Hematopoietic multipotent progenitor cell (in vitro differentiated cells): ENCODE measurements around the gene GH2. TPM values are rescaled to one million over a fixed set of nuclear protein-coding genes. Genes with fewer than 3 reads are reported as not detected.
"Not testable (repeated sequence)": the region's sequence is repeated elsewhere in the genome, so short reads cannot be mapped to it uniquely, and the experiment has no call there.

Experiments used
- DNase-seq, 3 donors: peaks; one replicate each; pipeline ENCODE4 v3.0.0-alpha.2; 2011 to 2015; ENCODE audit warnings: low read depth in 2 of 3, low spot score in 2 of 3
- total RNA-seq: library from RNA; depleted of rRNA; stranded (reverse); fragments of >200 nt; gene quantifications from one replicate; pipeline ENCODE4 v1.2.3, GENCODE V29; 2012

The GH2 gene
- total RNA-seq, result not detected

DNA sequence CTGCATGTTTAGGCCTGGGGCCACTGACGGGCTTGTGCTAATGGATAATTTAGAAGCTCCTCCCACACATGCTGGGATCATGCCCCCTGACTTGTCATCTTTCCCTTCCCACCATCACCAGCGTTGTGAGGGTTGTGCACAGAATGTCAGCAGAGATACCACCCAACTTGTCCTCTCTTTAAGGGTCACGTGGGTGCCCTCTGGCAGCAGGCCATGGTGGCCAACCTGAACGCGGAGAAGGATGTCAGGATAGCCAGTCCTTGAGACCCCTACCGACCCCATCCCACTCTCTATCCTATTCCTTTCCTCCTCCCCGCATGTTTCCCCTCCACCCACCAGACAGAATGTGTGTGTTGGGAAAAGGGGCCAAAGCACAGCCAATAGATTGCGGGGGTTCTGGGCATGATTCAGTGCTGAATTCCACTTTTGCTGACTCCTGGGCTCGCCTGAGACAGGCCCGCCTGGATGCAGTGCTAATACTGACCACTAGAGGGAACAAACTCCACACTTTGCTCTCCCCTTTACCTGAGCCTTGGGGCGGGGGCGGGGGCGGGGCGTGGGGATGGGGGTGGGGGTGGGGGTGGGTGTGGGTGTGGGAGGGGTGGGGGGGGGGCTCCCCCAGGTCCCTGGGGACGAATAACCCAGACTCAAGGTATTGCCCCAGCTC is at the start of gene GH2:
Gene GH2, minus strand, starts transcription at position 10 of the 667 bp plus-strand sequence. CDS start 143 bp downstream, outside the sequence.
- peak; percentile 30 to 63 (median 55) for DNase-seq

DNA sequence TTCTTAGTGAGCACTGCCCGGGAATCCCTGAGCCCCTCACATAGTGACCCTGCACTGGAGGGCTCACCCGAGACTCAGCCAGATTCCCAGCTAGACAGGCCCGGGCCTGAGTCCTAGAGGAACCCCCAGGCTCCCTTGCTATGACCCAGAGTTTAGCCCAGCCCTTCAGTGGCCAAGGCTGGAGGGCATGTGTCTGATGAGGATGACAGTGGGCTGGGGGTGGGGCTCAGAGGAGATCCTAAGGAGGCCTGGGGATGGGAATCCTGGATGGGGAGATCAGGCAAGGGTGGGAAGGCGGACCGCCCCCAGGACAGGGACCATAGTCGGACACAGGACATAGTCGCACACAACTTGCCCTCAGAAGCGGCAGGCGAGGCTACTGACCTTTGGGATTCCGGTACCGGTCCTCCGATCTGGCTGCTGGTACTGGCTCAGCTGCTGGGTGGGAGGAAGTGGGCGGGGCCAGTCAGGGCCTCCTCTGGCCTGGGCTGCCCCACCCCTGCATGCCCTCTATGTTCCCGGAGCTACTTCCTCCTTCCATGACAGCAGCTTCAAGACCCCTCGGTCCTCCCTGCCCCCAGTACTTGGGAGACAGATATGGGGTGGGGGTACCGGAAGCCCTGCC is 49.3 kb upstream of the GH2 start:
- DNase-seq, result peak in 2 of 3 donors; percentile 62 to 64

DNA sequence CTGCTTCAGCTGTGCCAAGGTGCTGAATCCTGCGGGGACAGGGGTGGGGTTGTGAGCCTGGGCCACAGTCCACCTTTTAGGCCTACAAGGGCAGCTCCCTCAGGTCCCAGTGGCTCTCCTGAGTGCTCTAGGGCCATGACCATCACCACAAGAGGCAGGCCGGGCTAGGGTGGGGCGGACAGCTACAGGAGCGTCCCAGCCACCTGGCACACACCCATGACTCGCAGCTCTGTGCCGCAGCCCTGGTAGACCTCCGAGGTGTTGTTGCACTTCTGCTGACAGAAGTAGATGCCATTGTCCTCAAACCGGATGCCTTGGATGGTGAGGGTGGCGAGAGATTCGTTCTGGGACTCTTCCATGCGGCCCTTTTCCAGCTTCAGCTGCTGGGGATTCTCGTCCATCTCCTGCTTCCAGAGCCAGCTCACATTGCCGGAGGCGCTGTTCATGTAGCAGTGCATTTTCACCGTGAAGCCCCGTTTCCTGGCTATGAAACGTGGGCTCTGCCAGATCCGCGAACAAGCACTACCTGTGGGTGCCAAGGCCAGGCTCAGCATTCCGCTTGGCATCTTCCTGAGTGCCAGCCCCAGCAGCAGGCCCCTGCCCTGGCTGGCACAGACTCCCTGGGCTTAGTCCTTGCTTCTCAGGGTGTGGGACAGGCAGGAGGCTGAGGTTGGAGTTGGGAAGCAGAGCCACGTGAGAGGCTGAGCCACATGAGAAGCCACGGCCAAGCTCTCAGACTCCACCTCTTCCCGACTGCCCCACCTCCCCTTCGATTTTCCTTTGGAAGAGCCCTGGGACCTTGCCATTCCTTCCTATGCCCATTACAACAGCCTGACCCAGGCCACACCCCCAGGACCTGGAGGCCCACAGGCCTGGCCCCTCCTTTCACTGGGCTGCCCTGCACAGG is 48.4 kb upstream of the GH2 start:
- no peak for DNase-seq

DNA sequence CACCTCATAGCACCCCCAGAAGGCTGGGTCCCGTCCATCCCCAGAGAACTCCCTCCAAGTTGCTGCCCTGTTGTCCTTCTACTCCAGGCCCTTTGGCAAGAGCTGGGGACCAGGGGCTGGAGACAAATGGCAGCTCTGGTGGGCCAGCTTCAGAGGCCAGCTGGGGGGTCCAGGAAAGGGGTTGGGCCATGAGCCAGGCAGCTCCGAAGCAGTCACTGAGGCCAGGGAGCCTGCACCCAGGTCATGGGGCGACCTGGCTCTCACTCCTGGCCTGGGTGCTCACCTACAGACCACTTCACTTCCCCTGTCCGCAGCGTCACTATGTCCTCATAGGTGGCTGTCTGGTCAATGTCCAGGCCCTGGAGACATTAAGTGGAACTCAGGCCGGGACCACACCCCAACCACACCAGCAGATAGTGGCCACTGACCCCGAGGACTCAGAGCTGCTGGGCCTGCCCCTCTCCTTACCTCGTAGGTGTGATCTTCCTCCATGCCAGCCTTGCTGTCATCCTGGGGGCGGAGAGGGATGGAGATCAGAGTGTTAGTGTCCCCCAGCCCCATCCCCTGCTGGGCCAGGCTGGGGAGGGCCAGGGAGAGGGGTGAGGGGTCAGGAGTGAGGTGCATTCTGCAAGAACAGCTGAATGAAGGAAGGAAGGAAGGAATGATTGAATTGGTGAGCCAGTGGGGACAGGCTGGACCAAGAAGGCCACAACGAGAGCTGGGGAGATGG is 47.4 kb upstream of the GH2 start:
- no peak for DNase-seq

DNA sequence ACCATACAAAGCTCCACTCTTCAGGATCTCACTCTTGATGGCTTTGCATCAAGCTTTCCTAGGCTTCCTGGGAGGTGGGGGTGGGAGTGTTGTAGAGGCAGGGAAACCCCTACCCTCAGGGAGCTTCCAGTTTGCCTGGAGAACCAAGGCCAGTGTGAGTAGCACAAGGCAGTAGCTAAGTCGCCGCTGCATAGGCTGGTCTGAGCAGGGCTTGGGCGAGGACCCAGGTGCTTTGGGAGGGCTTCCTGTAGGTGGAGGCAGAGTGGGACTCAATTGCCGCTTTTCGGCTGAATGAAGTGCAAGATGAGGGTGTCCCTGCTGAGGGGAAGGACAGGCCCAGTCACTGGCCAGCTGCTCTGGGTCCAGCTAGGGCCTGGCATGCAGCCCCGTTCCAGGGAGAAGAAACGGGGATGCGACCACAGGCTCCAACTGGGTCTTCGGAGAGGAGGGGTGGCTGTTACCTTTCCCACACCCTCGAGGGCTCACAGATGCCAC is 46.5 kb upstream of the GH2 start:
- no peak for DNase-seq

DNA sequence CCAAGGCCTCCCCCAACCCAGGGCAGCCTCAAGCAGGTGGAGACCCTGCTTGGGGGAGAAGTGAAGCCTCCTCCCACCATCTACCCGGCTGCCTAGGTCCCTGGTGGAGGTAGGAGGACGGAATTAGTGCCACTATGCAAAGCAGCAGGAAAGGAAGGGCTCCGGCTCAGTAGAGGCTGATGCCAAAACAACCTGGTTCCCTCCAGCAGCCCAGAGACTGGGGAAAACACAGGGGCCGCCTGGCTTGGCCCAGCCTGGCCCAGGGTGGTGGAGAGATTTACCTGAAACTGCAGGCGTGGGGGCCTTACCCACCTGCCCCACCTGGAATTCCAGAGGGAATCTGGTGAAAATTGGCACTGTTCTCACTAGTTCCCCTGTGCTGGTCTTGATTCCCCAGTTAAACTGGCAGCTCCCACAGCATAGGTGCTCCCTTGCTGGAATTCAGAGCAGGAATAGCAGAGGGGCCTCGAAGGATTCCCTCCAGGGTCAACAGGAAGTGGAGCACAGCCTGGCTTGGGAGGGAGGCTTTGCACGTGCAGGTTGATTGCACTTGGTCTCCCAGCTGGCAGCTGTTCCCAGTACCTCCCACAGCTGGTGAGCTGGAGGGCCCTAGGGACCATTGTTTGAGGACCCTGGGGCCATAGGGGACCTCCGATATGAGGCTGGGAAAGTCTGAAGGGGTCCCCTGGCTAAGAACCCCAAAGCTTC is 45.9 kb upstream of the GH2 start:
- DNase-seq, result no peak

DNA sequence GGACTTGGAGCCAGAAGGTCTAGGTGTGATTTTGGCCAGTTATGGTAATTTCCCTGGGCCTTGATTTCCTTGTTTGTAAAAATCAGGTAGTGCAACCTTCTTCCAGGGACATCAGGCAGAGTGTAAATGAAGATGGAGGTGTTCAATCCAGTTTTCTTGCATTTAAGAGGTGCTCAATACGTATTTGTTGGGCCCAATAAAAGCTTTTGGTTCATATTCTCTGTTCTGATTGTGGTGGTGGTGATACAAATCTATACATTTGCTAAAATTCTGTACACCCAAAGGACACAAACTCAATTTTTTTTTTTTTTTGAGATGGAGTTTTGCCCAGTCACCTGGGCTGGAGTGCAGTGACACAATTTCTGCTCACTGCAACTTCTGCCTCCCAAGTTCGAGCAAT is 44.4 kb upstream of the GH2 start:
- DNase-seq, result no peak

DNA sequence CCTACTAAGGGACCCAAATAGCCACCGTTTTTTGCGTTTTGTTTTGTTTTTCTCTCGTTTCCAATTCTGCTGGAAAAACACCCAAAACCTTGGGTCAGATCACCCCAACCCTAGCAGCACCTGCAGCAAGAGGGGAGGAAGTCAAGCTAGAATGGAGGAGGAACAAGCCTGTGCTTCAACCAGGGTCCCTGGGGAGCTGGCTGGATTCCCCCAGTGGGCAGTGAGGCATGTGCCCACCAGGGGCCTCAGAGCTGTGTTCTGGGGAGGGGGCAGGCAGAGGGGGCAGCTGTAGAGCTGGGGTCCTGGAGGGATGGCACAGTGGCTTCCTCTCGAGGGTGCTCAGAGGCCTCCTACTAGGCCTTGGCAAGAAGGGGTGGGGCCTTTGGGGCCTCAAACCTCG is 43.9 kb upstream of the GH2 start:
- no peak for DNase-seq

DNA sequence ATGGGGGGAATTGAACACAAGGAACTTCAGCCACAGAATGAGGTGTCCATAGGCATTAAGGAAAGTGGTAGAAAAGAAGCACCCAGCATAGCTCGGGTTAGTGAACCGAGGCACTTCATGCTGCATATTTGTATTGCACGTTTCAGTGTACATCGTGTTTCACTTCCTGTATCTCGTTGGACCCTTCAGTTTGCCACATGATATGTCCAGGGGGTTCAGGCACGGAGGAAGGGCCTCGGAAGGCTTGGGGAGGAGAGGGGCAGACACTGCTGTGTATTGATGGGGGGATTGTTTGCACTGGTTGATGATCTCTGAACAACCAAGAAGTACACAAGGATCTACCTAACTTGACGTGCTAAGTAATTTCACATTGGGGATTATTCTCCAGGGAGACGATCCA is 40.7 kb upstream of the GH2 start:
- not testable (repeated sequence) for DNase-seq

DNA sequence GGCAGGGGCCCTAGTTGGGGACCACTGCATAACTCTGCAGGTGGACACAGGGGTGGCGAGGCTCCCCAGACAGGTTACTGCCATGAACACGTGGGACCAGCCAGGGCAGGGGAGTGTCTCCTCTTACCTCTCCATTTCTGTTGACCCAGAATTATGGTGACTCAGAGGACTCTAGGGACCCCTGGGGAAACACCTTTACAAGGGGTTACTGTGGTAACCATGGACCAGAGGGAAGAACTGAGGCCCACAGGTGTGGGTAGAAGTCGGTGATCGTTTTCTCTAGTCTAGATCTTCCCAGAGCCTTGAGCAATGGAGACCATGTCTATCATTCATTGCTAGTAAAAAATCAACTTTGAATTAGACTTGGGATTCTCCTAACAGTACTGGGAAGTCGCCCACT is 39.0 kb upstream of the GH2 start:
- not testable (repeated sequence) for DNase-seq

DNA sequence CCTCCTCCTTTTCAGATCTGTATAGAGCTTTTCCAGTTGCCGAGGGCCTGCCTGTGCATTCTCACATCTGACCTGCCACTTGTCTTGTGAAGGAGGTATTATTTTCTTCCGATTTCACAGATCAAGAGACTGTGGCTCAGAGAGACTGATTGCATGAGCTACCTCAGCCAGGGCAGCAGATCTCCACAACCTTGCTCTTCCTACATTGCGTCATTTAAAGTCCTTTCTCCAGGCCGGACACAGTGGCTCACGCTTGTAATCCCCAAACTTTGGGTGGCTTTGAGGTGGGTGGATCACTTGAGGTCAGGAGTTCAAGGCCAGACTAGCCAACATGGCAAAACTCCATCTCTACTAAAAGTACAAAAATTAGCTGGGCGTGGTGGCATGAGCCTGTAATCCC is 38.3 kb upstream of the GH2 start:
- DNase-seq, result not testable (repeated sequence)

DNA sequence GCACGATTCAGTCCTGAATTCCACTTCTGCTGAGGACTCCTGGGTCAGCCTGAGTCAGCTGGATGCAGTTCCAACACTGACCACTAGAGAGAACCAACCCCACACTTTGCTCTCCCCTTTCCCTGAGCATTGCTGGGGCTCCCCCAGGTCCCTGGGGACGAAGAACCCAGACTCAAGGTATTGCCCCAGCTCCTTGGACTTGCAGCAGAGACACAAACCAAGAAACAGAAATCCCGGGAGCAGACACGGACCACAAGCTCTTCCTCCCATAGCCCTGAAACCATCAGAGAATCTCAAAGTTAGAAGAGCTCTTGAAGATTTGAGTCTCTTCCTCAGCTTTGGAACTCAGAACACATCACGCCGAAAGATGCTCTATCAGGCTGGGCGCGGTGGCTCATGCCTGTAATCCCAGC is 37.6 kb upstream of the GH2 start:
- peak; percentile 66 to 80 (median 69) for DNase-seq

DNA sequence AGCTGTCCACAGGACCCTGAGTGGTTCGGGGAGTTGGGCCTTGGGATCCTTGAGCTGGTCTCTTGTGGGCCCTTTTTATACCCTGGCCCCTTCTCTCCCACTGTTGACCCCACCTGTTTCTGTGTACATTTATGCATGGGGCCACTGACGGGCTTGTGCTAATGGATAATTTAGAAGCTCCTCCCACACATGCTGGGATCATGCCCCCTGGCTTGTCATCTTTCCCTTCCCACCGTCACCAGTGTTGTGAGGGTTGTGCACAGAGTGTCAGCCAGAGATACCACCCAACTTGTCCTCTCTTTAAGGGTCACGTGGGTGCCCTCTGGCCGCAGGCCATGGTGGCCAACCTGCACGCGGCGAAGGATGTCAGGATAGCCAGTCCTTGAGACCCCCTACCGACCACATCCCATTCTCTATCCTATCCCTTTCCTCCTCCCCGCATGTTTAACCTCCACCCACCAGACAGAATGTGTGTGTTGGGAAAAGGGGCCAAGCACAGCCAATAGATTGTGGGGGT is 37.1 kb upstream of the GH2 start, which contains the start of gene GH1:
Gene GH1, minus strand, starts transcription at position 51 of the 517 bp plus-strand sequence. CDS start 63 bp downstream, outside the sequence.
- not testable (repeated sequence) for DNase-seq

DNA sequence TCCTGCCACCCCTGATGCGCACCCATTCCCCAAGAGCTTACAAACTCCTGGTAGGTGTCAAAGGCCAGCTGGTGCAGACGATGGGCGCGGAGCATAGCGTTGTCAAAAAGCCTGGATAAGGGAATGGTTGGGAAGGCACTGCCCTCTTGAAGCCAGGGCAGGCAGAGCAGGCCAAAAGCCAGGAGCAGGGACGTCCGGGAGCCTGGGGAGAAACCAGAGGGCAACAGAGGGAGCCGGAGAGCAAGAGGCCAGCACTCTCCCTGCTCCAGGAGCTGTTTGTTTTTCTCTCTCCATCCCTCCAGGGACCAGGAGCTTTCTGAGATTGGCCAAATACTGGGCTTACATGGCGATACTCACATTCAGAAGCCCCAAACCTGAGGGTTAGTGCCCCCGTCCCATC is 36.6 kb upstream of the GH2 start:
- DNase-seq, result no peak

DNA sequence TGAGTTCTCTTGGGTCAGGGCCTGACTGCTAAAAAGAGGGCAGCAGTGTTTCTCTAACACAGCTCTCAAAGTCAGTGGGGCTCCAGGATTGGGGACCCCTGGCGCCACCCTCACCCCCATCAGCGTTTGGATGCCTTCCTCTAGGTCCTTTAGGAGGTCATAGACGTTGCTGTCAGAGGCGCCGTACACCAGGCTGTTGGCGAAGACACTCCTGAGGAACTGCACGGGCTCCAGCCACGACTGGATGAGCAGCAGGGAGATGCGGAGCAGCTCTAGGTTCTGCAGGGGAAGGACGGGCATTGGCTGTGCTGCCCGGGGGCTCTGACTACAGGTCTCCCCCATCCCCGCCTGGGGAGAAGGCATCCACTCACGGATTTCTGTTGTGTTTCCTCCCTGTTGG is 35.9 kb upstream of the GH2 start:
- DNase-seq, result no peak

DNA sequence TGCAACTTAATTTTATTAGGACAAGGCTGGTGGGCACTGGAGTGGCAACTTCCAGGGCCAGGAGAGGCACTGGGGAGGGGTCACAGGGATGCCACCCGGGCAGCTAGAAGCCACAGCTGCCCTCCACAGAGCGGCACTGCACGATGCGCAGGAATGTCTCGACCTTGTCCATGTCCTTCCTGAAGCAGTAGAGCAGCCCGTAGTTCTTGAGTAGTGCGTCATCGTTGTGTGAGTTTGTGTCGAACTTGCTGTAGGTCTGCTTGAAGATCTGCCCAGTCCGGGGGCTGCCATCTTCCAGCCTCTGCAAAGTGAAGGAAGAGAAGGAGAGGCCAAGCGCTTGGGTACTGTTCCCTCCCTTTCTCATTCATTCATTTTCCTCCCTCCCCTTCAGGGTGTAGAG is 35.5 kb upstream of the GH2 start:
- DNase-seq, result not testable (repeated sequence)

DNA sequence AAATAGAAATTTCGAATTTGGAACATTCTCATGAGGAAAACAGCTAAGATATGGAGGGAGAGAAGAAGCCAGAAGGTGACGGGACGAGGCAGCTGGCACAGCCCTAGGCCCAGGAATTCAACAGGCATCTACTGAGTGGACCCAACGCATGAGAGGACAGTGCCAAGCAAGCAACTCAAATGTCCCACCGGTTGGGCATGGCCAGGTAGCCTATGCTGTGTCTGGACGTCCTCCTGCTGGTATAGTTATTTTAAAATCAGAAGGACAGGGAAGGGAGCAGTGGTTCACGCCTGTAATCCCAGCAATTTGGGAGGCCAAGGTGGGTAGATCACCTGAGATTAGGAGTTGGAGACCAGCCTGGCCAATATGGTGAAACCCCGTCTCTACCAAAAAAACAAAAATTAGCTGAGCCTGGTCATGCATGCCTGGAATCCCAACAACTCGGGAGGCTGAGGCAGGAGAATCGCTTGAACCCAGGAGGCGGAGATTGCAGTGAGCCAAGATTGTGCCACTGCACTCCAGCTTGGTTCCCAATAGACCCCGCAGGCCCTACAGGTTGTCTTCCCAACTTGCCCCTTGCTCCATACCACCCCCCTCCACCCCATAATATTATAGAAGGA is 34.9 kb upstream of the GH2 start:
- DNase-seq, result no peak

DNA sequence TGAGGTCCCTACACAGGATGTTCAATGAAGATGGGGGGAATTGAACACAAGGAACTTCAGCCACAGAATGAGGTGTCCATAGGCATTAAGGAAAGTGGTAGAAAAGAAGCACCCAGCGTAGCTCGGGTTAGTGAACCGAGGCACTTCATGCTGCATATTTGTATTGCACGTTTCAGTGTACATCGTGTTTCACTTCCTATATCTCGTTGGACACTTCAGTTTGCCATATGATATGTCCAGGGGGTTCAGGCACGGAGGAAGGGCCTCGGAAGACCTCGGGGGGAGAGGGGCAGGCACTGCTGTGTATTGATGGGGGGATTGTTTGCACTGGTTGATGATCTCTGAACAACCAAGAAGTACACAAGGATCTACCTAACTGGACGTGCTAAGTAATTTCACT is 34.0 kb upstream of the GH2 start:
- not testable (repeated sequence) for DNase-seq

DNA sequence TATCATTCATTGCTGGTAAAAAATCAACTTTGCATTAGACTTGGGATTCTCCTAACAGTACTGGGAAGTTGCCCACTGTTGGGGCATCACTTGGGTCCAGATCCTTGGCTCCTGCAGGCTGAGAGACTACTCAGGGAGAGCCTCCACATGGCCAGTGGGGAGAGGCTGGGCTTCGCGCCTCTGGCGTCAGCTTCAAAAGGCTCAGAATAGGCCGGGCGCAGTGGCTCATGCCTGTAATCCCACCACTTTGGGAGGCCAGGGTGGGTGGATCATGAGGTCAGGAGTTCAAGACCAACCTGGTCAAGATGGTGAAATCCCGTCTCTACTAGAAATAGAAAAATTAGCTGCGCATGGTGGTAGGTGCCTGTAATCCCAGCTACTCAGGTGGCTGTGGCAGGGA is 32.7 kb upstream of the GH2 start:
- no peak for DNase-seq
